Sigmoid colon (tissue), 3 donors: ENCODE data around the gene RLN3.

ENCODE experiments used
- CTCF ChIP-seq, 4 experiments: fragments of 450-650 bp in 3 of 4; fragments of 200-600 bp in 1 of 4; IDR thresholded peaks; one replicate each; pipeline ENCODE4 v1.5.1; 2016 to 2019; ENCODE audit warnings: antibody characterized with exemption in 4 of 4, mild to moderate bottlenecking in 3 of 4, moderate library complexity in 2 of 4
- POLR2A ChIP-seq, 2 donors: fragments of 450-650 bp; IDR thresholded peaks; one replicate each; pipeline ENCODE4 v1.6.1; 2016; ENCODE audit warnings: antibody characterized with exemption in 2 of 2, mild to moderate bottlenecking in 2 of 2, moderate library complexity in 2 of 2

- TF ChIP-seq CTCF (IDR thresholded peaks at IDR 0.05): no peak
- no peak for TF ChIP-seq POLR2A (IDR thresholded peaks at IDR 0.05)
Observed at GRCh38 chr19:14019100-14019499, 8.8 kb upstream of the RLN3 start.
